Measurements from ENCODE around the gene CDH4. TPM values are rescaled to one million over a fixed set of nuclear protein-coding genes. Genes with fewer than 3 reads are reported as not detected.

Gene CDH4
- total RNA-seq, 2 experiments from 2014 or later, result not detected

GRCh38 chr20:61205769-61206168, 46.3 kb upstream of the CDH4 start:
- Histone ChIP-seq H3K4me1 (ENCODE audit: insufficient read depth, low read length, poor library complexity, severe bottlenecking) (no peaks in the 10 kb centered on the region), H3K27ac (ENCODE audit: low read depth, low read length, poor library complexity, severe bottlenecking) (no peak overlapping the region), H3K4me3 (ENCODE audit: low read depth, low read length, poor library complexity, severe bottlenecking) (no peak overlapping the region), H3K9me2 (ENCODE audit: insufficient read depth, low read length) (no peaks in the 10 kb centered on the region), H2AFZ (ENCODE audit: low read length) (no peak overlapping the region), H3K79me2 (ENCODE audit: insufficient read depth, low read depth, low read length) (no peaks in the 10 kb centered on the region), H3K4me2 (ENCODE audit: low read length) (no peak overlapping the region), H3K36me3 (ENCODE audit: insufficient read depth, low read length) (no peaks in the 10 kb centered on the region), H3K9me3 (ENCODE audit: low read length) (no peaks in the 10 kb centered on the region), H4K20me1 (ENCODE audit: insufficient read depth, low read length) (no peaks in the 10 kb centered on the region)
- CTCF ChIA-PET (ENCODE audit: unreplicated experiment), result no interaction called here
- BruUV-seq (replicated peaks), result no TSS peak
- POLR2A ChIA-PET, result interaction anchor here (0.7 kb wide), 1 partner anchor 731 kb away, joined by 3 read pairs; no protein-coding TSS in a partner anchor
- intact Hi-C loops (cut with micrococcal nuclease; ENCODE audit: unreplicated experiment), result no loop called here
- DNase-seq (ENCODE audit: low spot score), result no peak
- TF ChIP-seq EZH2phosphoT487 (IDR thresholded peaks at IDR 0.05; ENCODE audit: borderline replicate concordance, low read depth, low read length), result no peak
- no peak for TF ChIP-seq CTCF (conservative IDR thresholded peaks at IDR 0.05; ENCODE audit: low read length)

GRCh38 chr20:61210862-61211261, 41.2 kb upstream of the CDH4 start:
- no peaks in the 10 kb centered on the region for H3K36me3 ChIP-seq (ENCODE audit: insufficient read depth, low read length)
- no peaks in the 10 kb centered on the region for H4K20me1 ChIP-seq (ENCODE audit: insufficient read depth, low read length)
- no peak overlapping the region for H2AFZ ChIP-seq (ENCODE audit: low read length)
- no peaks in the 10 kb centered on the region for H3K9me3 ChIP-seq (ENCODE audit: low read length)
- BruUV-seq (replicated peaks), result no TSS peak
- no peak overlapping the region for H3K27ac ChIP-seq (ENCODE audit: low read depth, low read length, poor library complexity, severe bottlenecking)
- no peak for DNase-seq (ENCODE audit: low spot score)
- intact Hi-C loops (cut with micrococcal nuclease; ENCODE audit: unreplicated experiment), result no loop called here
- POLR2A ChIA-PET, result no interaction called here
- TF ChIP-seq CTCF (conservative IDR thresholded peaks at IDR 0.05; ENCODE audit: low read length) (no peak), EZH2phosphoT487 (IDR thresholded peaks at IDR 0.05; ENCODE audit: borderline replicate concordance, low read depth, low read length) (no peak)
- H3K9me2 ChIP-seq (ENCODE audit: insufficient read depth, low read length), result no peaks in the 10 kb centered on the region
- H3K79me2 ChIP-seq (ENCODE audit: insufficient read depth, low read depth, low read length), result no peaks in the 10 kb centered on the region
- H3K4me3 ChIP-seq (ENCODE audit: low read depth, low read length, poor library complexity, severe bottlenecking), result no peak overlapping the region
- H3K4me1 ChIP-seq (ENCODE audit: insufficient read depth, low read length, poor library complexity, severe bottlenecking), result no peaks in the 10 kb centered on the region
- H3K4me2 ChIP-seq (ENCODE audit: low read length), result no peak overlapping the region
- CTCF ChIA-PET (ENCODE audit: unreplicated experiment), result no interaction called here

GRCh38 chr20:61217848-61218247, 34.2 kb upstream of the CDH4 start:
- no peak for TF ChIP-seq CTCF (conservative IDR thresholded peaks at IDR 0.05; ENCODE audit: low read length)
- TF ChIP-seq EZH2phosphoT487 (IDR thresholded peaks at IDR 0.05; ENCODE audit: borderline replicate concordance, low read depth, low read length), result no peak
- H3K4me3 ChIP-seq (ENCODE audit: low read depth, low read length, poor library complexity, severe bottlenecking), result no peak overlapping the region
- H4K20me1 ChIP-seq (ENCODE audit: insufficient read depth, low read length), result no peaks in the 10 kb centered on the region
- no peaks in the 10 kb centered on the region for H3K9me2 ChIP-seq (ENCODE audit: insufficient read depth, low read length)
- no peak overlapping the region for H3K4me2 ChIP-seq (ENCODE audit: low read length)
- no peak for DNase-seq (ENCODE audit: low spot score)
- H3K9me3 ChIP-seq (ENCODE audit: low read length), result 0 out of 2 replicates have a peak, but pooled peaks cover 11% of the 10 kb centered on the region
- CTCF ChIA-PET (ENCODE audit: unreplicated experiment), result no interaction called here
- H3K4me1 ChIP-seq (ENCODE audit: insufficient read depth, low read length, poor library complexity, severe bottlenecking), result no peaks in the 10 kb centered on the region
- no TSS peak for BruUV-seq (replicated peaks)
- no peaks in the 10 kb centered on the region for H3K79me2 ChIP-seq (ENCODE audit: insufficient read depth, low read depth, low read length)
- no peak overlapping the region for H3K27ac ChIP-seq (ENCODE audit: low read depth, low read length, poor library complexity, severe bottlenecking)
- no peaks in the 10 kb centered on the region for H3K36me3 ChIP-seq (ENCODE audit: insufficient read depth, low read length)
- H2AFZ ChIP-seq (ENCODE audit: low read length), result no peak overlapping the region
- POLR2A ChIA-PET, result interaction anchor here (0.6 kb wide), 1 partner anchor 624 kb away, joined by 4 read pairs; no protein-coding TSS in a partner anchor
- intact Hi-C loops (cut with micrococcal nuclease; ENCODE audit: unreplicated experiment), result no loop called here

Data from OCI-LY7 (cell line).